GM18868 (cell line): ENCODE data around the gene TTC7B.

Experiments
- ATAC-seq: cut with Tn5 transposase; IDR thresholded peaks from one replicate; pipeline ENCODE4 v1.9.1; 2021; ENCODE audit warnings: mild to moderate bottlenecking, moderate library complexity; ENCODE audit not compliant: unreplicated experiment

Gene TTC7B

DNA sequence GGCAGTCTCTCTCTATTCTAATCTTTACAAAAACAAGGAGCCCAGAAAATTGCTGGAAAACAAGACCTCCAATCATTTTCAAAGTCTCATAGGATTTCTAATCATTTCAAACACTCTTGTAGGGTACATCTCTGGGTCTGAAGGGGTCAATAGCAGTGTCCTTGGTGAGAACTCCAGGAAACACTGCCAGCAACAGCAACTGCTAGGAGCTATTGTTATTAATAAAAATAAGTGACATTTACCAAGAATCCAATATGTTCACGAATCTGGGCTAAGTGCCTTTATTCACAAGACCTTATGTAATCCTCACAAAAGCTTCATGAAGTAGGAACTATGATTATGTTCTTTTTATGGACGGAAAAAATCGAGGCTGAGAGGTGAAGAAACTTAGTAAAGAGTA, 72.8 kb downstream of the TTC7B start:
- no peak for ATAC-seq

DNA sequence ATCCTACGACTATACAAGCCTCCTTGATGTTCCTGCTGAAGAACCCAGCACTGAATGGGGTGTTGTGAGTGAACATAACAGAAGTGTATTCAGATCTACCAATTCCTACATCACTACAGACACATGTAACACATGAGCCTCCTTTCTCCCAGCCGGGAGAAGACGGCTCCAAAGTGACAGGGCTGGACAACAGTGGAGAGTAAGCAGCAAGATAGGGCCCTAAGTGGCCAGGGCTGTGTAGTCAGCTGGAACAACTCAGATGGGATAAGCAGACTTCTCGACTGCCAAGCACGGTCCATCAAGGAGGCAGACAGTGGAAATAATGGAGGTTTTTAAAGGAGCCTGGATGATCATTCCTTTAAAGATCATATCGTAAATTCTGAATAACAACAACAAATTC, 73.5 kb downstream of the TTC7B start:
- no peak for ATAC-seq

DNA sequence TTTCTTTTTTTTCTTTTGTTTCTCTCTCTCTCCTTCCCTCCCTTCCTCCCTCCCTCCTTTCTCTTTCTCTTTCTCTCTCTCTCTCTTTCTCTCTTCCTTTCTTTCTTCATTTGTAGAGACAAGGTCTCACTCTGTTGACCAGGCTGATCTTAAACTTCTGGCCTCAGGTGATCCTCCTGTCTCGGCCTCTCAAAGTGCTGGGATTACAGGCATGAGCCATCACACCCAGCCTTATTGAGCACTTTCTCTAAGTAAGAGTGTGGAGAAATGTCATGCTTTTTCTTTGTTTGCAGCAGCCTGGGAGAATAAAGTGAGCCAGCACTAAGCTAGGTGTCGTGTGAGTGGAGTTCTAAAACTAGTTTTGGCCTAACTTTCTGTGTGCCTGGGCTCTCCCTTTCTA, 74.0 kb downstream of the TTC7B start:
- ATAC-seq: no peak

DNA sequence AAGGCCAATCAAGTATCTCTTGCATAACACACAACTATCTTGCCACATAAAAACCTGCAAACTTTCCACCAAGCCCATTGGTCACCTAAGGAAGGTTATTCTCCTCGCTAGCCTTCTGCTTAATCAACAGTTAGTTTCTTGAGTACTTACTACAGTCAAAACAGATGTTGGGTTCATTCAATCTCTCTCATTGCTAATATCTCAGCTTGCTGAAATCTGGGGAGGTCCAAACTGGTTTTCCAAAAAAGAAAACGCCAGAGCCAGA, 74.6 kb downstream of the TTC7B start:
- ATAC-seq: no peak

DNA sequence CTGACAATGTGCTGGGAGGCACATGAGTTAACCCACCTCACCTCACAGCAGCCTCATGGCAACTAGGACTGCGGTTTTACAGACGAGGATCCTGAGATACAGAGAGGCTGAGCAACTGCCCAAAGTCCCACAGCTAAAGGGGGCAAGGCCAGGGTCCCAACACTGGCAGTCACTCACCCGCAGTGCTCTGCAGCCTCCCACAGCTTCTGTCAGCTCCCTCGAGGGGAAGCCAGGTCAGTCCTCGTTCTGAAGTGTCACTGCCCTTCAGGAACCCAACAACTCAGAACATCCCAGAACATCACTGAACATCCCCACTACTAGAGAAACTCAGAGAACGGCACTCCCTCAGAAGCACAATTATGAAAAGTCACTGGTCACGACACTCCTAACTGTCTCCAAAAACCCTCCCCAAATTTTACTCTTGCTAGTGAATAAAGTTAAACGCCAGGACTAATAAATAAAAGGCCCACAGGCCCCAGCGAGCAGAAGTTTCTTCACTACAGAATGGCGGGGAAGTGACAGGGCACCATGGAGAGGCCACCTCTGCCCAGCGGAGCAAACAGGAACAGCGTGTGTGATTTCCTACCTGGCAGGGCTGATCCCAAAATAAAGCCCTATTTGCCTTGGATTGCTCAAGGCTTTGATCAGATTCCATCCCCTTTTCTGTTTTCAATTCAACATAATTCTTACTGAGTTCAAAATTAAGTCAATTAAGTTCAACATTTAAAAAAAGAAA, 75.1 kb downstream of the TTC7B start:
- no peak for ATAC-seq

DNA sequence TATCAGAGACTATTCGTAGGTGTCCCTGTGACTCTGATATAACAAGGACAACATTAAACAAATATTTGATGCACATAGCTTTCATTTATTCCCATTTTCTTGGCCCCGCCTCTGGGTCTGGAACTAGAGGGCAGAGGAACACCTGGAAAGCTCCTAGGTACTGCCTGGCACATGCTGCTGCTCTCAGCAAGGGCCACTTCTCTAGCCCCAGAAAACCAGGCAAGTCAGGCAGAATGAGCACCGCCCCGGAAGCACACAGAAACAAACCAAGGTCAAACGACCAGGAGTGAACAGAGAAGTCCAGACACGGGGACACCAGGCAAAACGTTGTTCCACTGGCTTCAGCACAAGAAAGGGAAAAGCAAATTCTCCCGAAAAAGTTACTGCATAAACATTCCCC, 76.1 kb downstream of the TTC7B start:
- no peak for ATAC-seq

DNA sequence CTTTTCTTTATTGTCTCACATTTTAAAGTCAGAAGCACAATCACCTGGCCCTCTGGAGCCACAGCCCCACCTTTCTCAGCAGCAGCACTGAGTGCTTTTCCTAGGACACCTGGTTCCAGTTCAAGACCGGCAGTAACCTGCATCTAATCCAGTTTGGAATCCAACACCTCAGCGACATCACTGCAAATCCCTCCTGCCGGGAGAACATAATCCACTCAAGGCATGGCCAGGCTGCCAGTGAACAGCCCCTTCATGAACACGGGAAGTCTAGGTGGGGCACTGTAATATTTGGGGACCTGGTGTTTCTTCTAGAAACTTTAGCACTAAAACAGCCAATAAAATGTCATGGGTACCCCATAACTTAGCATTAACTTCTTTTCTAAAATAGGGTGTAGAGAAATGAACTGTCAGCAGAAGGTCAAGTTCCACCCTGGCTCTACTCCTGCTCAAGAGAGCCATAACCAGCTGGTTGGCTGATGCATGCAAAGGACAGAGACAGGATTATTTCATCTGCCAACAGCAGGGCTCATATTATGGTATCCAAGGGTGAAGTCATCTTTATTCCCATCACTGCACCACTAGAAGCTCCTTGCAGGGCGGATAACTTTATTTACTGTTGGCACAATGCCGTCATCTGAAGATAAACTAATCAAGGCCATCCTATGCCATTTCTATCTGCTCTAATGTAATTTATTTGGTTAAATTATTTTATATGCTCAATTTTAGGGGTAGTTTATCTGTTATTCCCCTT, 76.7 kb downstream of the TTC7B start:
- ATAC-seq: no peak

DNA sequence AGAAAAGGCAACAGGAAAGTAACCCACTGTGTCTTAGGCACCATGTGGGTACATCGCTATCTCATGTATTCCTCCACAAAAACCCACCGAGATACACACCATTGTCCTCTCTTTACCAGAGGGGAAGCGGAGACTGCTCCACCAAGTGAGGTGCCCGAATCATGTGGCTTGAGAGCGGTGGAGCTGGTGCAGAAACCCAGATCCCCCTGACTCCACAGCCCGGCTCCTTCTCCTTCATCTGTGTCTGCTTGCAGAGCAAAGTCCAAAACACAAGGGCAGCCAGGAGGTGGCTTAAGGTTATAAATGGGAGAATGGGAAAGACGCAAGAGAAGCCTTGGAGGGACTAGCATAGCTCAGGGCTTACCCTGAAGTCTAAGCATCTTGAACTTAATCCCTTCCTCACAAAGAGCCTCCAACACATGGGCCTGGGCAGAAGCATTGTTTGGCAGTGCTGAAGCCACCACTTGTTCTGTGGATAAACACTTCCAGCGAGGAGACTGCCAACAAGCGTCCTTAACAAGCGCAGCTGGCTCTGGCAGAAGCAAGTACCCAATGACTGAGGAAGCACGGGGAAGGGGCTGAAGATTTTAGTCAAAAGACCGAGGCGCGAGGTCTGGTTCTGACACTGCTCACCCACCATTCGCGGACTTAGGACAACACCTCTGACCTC, 83.0 kb downstream of the TTC7B start:
- ATAC-seq: no peak

DNA sequence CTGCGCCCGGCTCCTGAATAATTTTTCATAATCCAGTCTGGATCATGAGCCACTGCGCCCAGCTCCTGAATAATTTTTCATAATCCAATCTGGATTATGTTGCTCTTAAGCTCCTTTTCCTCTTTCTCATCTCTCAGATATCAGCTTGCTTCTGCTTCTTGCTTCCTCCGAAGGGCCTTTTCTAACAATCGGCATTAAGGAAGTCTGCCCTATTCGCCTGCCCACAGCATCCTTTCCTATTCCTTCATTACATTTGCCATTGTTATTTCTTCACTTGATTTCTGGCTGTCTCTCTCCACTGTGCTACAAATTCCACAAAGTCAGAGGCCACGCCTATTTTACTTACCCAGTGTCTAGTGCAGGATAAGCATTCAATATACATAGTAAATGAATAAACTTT, 83.5 kb downstream of the TTC7B start:
- no peak for ATAC-seq

DNA sequence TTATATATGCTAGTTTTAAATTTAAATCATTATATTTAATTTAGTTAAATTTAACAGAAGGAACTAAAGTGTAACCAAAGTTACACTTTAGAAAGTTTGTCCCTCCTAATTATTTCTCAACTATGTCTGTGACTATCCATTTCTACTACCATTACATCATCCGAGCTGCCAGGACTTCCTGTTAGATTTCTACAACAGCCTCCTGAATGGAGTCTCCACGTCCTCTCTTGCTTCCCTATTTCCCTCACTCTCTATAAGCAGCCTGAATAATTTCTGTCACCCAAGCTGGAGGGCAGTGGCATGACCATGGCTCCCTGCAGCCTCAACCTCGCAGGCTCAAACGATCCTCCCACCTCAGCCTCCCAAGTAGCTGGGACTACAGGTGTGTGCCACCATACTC, 84.1 kb downstream of the TTC7B start:
- no peak for ATAC-seq

DNA sequence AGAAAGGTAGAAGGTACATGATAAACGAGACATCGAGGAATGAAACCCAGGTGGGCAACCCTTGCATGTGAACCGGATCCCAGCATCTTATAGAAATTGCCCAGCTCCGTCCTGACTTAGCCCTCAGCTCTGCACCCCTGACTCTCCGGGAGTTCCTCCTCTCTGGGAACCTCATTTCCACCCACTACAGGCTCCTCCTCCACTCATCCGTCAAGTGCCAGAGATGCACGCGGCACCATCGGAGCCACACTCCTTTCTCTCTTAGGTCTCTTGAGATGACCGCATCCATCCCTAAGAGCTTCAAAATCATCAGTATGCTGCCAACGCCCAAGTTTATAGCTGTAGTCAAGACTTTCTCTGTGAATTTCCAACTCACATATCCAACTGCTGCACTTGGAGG, 84.7 kb downstream of the TTC7B start:
- ATAC-seq: no peak

DNA sequence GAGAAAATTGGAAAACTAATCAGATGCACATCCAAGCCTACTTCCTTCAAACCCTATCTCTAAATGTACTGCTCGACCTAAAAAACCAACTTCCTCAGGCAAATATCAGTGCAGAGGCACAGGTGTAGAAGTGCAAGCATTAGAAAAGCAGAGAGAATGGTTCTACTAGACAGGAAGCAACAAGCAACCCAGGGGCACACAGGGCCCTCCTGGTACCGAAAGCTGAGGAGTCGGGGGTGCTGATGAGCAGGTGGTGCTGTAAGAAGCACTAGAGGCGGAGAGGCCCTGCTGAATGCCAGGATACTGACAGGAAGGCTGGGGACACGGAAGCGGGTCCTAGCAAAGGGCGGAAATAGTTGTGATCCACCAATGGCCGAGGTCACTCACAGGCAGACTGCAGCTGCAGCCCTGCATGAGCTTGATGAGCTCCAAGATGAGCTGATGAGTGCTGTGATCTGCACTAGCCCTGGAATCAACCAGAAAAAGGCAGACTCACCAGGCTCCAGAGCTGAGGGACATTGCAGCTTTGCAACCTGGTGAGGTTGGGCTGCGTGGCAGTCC, 85.9 kb downstream of the TTC7B start:
- no peak for ATAC-seq

DNA sequence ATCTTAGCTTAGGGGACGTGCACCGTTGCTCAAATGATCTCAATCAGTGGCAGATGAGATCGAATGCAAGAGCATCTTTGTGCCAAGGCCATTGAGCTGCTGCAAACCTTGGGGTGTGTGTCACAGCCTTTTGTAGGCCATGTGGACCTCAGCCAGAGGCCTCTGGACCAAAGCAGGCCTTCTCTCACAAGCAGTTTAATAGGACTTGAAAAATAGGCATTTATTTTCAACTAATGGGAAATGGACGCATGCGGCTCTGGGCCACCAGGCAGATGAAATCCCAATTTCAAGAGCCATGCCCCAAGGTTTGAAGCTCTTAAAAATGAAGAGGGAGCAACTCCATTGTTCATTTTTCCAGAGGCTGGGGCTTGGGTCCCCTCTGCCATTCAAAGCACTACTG, 87.3 kb downstream of the TTC7B start:
- no peak for ATAC-seq

DNA sequence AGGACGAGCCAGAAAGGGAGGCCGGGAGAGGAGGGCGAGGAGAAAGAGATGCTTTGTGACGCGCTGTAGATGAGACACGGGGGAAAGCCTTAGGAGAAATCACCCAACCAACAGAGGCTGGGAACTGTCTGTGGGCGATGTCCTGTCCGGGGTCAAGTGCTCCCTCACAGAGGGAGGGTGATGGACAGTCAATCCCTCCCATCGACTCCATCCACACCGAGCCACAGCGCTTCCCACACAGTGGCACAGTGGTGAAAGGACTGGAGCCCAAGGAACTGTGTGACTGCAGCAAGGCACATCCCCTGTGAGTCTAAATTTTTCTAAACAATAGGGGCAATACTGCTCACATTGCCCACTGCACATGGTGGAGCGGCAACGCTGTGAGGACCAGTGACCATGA, 89.1 kb downstream of the TTC7B start:
- no peak for ATAC-seq

DNA sequence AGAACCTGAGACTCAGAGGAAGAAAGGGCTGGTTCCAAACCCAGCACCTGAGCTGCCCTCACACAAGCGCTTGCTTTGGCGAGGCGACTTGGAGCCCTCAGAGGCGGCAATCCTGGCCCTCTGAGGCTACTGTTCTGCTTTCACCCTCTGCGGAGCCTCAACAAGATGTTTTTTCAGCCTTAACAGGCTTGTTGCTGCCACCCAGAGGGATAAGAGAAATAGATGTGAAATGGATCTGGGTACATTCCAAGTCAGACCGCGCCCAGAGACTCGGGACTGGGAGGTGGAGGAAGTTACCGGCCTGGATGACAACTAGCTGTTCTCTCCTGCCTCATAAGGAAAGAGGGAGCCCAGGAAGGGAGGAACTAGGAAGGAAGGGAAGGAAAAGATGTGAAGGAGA, 89.6 kb downstream of the TTC7B start:
- ATAC-seq: no peak

DNA sequence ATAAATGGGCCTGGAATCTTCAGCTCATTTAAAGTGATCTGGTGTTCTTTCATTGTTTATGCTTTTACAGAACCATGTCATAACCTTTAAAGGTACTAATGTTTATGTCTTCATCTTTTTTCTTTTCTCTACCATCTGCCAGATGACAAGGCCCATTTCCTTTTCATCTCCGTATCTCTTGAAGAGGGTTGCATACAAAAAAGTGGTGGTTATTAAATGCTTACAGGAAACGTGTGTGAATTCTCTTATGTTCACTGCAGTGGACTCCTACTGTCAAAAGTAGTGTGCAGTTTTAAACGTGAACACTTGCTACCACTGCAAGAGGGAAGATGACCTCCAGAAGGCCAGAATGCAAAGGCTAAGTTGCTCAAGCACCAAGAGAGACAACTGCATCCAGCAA, 91.4 kb downstream of the TTC7B start:
- ATAC-seq: no peak

DNA sequence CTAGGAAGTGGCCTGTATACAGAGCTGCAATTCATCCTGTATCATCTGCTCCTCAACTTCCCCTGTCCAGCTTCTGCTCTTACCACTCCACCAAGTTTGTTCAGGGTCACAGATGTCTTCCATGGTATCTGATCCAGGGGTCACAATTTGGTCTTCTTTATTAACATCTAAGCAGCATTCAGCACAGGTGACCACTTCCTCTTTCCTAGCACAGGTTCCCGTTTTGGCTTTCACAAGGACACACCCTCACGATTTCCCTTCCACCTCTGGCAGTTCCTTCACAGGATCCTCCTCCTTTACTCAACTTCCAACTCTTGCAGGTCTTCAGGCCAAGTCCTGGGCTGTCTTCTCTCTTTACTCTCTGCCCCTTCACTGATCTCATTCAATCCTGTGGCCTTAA, 93.6 kb downstream of the TTC7B start:
- no peak for ATAC-seq

DNA sequence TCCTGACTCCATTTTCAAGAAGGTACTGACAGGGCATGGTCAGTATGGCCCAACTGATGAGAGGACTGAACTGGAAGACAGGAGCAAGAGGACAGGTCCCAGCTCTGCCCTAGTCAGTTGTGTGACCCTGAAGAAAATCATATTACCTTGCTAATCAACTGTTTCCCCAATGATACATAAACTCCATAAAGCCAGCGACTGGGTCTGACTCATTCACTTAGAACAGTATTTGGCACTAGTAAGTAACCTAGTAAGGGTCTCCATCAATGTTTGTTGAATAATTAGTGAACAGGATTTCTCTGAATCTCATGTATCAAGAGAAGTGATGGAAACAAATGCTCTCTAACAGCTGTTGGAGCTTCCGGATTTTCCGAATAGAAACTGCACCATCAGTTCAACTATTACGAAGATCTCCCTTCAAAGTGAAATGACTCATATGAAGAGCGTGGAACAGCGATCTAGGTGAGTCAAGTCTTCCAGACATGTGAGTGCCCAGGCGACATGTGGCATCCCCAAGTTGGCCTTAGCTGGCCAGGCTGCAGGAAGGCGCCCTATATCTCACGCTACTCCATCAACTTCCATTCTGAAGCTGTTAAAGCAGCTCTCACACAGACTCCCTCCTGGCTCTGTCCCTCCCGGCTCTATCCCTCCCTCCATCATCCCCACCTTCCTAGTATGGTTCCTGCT, 94.5 kb downstream of the TTC7B start:
- no peak for ATAC-seq

DNA sequence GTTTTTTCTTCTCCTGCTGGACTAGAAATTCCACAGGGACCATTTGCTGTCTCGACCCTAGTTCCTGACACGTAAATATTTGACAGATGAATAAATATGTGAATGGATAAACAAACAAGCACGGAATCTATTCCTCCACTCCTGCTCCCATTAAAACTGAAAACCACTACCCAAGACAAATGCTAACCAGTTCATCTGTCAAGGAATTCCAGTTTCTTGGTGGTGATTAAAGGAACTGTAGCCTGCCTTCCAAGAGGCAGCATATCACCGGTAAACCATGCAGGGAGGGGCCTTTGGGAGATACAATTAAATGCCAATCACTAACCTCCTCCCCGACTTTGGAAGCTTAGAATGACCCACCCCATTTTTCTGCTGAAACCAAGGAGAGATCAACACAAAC, 95.4 kb downstream of the TTC7B start:
- ATAC-seq: no peak

DNA sequence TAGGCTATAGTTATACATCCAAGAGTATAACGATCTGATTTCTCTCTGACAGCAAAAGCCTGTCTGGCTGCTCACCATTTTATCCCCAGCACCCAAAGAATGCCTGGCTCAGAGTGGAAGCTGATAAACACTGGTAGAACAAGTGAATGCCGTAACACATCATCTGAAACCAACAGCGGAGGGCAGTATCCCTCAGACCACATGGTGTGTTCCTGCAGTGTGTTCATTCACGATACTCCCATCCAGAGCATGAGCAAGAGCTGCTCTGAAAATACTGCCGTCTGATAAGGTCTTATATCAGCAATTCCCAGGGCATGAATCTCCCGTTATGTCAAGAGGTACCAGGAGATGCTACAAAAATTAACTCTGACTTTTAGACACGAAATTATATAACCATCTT, 95.9 kb downstream of the TTC7B start:
- no peak for ATAC-seq

DNA sequence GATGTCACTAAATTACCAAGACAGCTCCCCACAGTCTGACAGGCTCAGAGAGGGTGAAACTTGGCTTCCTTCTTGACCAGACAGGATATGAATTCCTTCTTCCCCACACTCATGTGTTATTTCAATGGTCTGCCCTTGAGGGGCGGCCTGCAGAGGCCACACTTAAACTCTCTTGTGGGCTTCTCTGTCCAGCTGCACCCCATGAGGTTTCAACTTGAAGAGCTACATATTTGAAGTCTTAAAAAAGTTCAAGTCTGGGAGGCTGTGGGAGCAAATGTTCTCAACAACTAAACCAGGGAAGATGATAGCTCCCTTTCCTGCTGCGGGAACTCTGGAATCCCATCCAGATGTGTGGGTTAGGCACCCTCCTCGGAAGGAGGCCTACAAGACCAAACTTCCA, 98.3 kb downstream of the TTC7B start:
- ATAC-seq: no peak

DNA sequence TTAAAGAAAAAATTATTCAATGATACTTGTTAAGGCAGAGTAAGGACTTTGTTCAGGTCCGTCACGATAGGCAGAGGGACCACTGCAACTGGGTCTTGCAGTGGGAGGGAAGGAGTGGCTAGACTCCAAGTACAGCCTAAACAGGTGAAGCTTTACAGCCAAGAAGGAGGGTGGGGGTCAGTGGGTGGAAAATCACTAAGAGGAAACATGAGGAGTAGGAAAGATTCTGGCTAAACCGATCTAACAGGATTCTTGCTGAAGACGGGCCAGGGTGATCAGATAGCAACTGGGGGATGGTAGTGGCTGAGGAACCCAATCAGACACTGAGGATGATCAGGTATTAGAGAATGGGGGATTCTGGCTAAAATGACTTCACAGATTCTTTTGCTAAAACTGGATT, 100.2 kb downstream of the TTC7B start:
- no peak for ATAC-seq
